Stimulated activated CD4-positive, alpha-beta T cell treated with anti-CD3 and anti-CD28 coated beads, TNF-alpha, amount 100 ng/mL, for 24 hours (primary cell): ENCODE measurements around the gene EN2.

Experiments
- DNase-seq, 3 experiments: peaks; one replicate each; pipeline ENCODE4 v3.0.0-alpha.2; 2020; ENCODE audit warnings: low read depth in 3 of 3

Gene EN2

GRCh38 chr7:155508376-155509358 is 50.7 kb downstream of the EN2 start:
- DNase-seq, result no peak

DNA sequence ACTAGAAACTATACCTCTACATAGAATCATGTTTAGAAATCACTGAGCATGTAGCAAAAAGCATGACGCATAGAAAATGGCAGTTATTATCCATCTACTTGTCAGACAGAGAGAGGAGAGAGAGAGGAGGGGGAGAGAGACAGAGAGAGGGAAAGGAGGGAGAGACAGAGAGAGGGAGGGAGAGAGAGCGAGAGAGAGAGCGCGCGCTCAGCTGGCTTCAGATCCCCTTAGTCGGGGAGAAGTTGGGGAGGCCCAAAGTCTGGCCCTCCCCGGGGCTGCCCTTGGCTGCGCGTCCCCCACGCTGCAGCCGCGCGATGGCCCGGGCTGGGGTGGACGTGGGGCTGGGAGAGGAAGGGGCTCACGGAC is 51.4 kb downstream of the EN2 start:
- no peak for DNase-seq

DNA sequence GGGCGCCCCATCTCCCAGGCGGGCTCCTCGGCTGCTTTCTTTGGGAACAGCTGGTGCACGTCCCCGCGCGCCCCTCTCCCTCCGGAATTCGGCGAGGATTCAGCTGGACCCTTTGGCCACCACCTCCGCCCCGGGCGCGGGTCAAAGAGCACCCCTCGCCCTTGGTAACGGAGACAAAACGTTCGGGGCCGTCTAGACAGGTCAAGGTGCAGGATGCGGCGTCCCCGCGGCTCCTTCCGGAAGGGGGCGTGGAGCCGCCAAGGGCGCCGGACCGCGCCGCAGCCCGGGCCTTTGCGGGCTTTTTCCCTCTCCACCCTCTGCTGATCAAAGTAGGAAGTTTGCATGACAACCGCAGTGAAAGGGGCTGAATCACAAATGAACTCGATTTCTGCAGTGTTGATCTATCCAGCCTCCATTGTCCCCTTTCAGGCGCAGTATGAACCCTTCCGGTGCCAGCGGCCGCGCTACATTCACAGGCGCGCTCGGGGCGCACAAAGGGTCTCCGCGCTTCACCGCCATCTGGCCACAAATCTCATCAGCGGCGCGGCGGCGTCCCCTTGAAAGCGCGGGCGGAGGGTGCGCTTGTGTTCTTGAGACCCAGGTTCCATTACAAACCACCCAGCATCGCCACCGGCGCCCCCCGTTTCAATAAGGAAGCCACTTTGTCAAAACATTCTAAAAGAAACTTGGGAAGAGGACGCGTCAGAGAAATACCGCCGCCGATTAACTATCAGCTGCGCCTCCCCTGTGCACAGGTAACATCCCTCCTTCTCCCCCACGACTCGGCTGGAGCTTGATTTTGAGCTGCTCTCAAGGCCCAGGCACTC is 52.0 kb downstream of the EN2 start:
- DNase-seq, result no peak

DNA sequence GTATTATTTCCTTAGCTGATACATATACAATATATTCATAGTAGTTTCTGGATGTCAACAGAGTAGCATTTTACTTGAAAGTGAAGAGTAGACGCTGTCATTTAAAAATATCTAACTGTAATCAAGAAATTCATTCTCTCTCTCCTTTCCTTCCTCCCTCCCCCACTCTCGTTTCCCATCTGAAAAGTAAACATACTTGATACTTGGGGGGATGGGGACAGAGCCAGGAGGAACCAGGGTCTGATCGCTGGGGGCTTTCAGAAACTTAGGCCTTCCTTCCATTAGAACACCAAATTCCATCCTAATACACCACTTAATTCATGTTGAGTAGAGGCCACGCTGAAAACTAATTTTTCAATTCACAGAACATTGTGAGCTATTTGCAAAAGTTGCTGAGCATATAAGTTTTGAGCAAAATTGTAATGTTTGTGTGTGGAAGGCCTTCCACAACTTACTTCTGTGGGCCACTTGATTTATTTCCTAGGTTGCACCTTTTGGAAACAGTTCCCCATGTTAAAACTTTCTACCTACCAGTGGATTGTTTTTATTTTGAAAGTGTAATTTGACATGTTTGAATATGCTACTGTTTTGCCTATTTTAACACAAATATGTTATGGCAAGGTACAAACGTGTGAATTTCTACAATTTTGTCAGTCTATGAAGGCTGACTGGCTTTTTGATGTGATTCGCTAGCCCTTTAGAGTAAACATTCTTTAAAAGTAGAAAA is 53.2 kb downstream of the EN2 start:
- no peak for DNase-seq

DNA sequence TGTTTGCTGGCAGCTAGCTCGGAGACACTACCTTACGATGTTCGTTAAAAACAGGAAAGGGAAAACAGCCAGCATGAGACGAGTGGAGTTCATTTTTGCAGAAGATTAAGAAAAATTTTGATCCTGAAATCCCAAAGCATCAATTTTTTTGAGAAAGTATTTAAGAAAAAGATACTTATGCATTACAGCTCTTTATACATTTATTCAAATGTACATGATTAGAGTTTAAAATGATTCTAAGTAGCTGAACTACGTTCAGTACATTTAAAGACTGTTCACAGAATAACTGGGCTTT is 53.7 kb downstream of the EN2 start:
- no peak for DNase-seq

DNA sequence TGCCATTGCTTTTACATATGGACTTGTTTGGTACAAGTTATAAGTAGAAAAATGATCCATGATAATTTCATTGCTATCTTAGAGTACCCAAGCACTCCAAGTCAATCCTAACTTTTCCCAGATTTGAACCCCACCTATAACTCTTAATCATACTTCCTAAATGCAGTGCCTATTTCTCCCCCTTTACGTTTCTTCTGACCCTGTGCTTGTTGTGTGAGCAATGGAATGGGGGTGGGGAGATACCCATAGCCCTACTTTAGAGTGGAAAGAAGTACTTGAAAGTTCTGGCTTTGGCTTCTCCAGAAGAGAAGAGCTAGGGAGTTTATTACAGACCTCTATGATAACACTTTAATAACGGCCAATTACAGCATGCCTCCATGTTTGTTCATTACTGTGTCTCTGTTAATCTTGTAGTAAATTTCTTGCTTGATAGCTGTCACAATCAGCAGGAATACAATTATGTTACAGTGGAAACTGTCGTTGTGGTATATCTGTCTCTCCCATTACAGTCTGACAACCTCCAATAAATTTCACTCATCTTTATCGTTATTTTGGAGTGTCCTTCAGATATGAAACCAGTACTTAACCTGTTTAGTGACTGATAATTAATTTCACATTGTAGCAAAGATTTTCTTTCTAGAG is 54.4 kb downstream of the EN2 start:
- DNase-seq, result no peak

- DNase-seq, result no peak
Measured at GRCh38 chr7:155513543-155514285, 55.8 kb downstream of the EN2 start.

- no peak for DNase-seq
Measured at GRCh38 chr7:155514296-155514695, 56.4 kb downstream of the EN2 start.
